ENCODE measurements around the gene THSD7B. TPM values are rescaled to one million over a fixed set of nuclear protein-coding genes. Genes with fewer than 3 reads are reported as not detected.
"Not testable (repeated sequence)": the region's sequence is repeated elsewhere in the genome, so short reads cannot be mapped to it uniquely, and the experiment has no call there.

The THSD7B gene
- total and polyA plus RNA-seq, 2 donors from 2014 or later = 0.34 to 0.85 TPM

GRCh38 chr2:137539336-137539735 lies 774.0 kb downstream of the THSD7B start:
- H3K27me3 ChIP-seq (ENCODE audit: control insufficient read depth, insufficient read depth, low read length) = no peaks in the 10 kb centered on the region
- no peaks in the 10 kb centered on the region for H3K9me3 ChIP-seq (ENCODE audit: control insufficient read depth in 2 of 3, insufficient read depth in 1 of 3, low read length in 3 of 3)
- no peak overlapping the region for H3K4me3 ChIP-seq (ENCODE audit: low read length in 3 of 3)
- TF ChIP-seq CTCF (IDR thresholded peaks at IDR 0.05; ENCODE audit: borderline replicate concordance, extremely low read depth, insufficient read depth) = no peak
- intact Hi-C loops (cut with DNase I) = no loop called here
- H3K4me1 ChIP-seq (ENCODE audit: control insufficient read depth in 2 of 3, insufficient read depth in 2 of 3, low read depth in 1 of 3, low read length in 3 of 3) = no peaks in the 10 kb centered on the region
- no peak overlapping the region for H3K9ac ChIP-seq (ENCODE audit: low read length in 3 of 3)
- no peaks in the 10 kb centered on the region for H3K36me3 ChIP-seq (ENCODE audit: control insufficient read depth in 2 of 3, insufficient read depth in 3 of 3, low read length in 3 of 3)
- DNase-seq = no peak
- no peak overlapping the region for H3K27ac ChIP-seq (ENCODE audit: low read depth in 2 of 2, low read length in 2 of 2)
- FAIRE-seq = no peak

- intact Hi-C loops (cut with DNase I) = no loop called here
- Histone ChIP-seq H3K36me3 (ENCODE audit: control insufficient read depth in 2 of 3, insufficient read depth in 3 of 3, low read length in 3 of 3) (no peaks in the 10 kb centered on the region), H3K4me1 (ENCODE audit: control insufficient read depth in 2 of 3, insufficient read depth in 2 of 3, low read depth in 1 of 3, low read length in 3 of 3) (no peaks in the 10 kb centered on the region), H3K9ac (ENCODE audit: low read length in 3 of 3) (no peak overlapping the region), H3K27ac (ENCODE audit: low read depth in 2 of 2, low read length in 2 of 2) (no peak overlapping the region), H3K4me3 (ENCODE audit: low read length in 3 of 3) (no peak overlapping the region), H3K27me3 (ENCODE audit: control insufficient read depth, insufficient read depth, low read length) (no peaks in the 10 kb centered on the region), H3K9me3 (ENCODE audit: control insufficient read depth in 2 of 3, insufficient read depth in 1 of 3, low read length in 3 of 3) (no peaks in the 10 kb centered on the region)
- no peak for TF ChIP-seq CTCF (IDR thresholded peaks at IDR 0.05; ENCODE audit: borderline replicate concordance, extremely low read depth, insufficient read depth)
- FAIRE-seq = no peak
- DNase-seq = no peak
These were observed 782.5 kb downstream of the THSD7B start for GRCh38 chr2:137547842-137548241.

- H3K27me3 ChIP-seq (ENCODE audit: control insufficient read depth, insufficient read depth, low read length) = no peaks in the 10 kb centered on the region
- no peak for TF ChIP-seq CTCF (IDR thresholded peaks at IDR 0.05; ENCODE audit: borderline replicate concordance, extremely low read depth, insufficient read depth)
- H3K9ac ChIP-seq (ENCODE audit: low read length in 3 of 3) = no peak overlapping the region
- H3K36me3 ChIP-seq (ENCODE audit: control insufficient read depth in 2 of 3, insufficient read depth in 3 of 3, low read length in 3 of 3) = no peaks in the 10 kb centered on the region
- intact Hi-C loops (cut with DNase I) = no loop called here
- H3K4me1 ChIP-seq (ENCODE audit: control insufficient read depth in 2 of 3, insufficient read depth in 2 of 3, low read depth in 1 of 3, low read length in 3 of 3) = no peaks in the 10 kb centered on the region
- no peak overlapping the region for H3K4me3 ChIP-seq (ENCODE audit: low read length in 3 of 3)
- no peak for FAIRE-seq
- no peak overlapping the region for H3K27ac ChIP-seq (ENCODE audit: low read depth in 2 of 2, low read length in 2 of 2)
- H3K9me3 ChIP-seq (ENCODE audit: control insufficient read depth in 2 of 3, insufficient read depth in 1 of 3, low read length in 3 of 3) = no peaks in the 10 kb centered on the region
- DNase-seq = no peak
These were observed 801.0 kb downstream of the THSD7B start for GRCh38 chr2:137566387-137566786.

GRCh38 chr2:137570484-137570883 lies 805.1 kb downstream of the THSD7B start:
- intact Hi-C loops (cut with DNase I) = no loop called here
- no peak overlapping the region for H3K9ac ChIP-seq (ENCODE audit: low read length in 3 of 3)
- no peak overlapping the region for H3K27ac ChIP-seq (ENCODE audit: low read depth in 2 of 2, low read length in 2 of 2)
- no peak for FAIRE-seq
- H3K4me3 ChIP-seq (ENCODE audit: low read length in 3 of 3) = no peak overlapping the region
- no peaks in the 10 kb centered on the region for H3K4me1 ChIP-seq (ENCODE audit: control insufficient read depth in 2 of 3, insufficient read depth in 2 of 3, low read depth in 1 of 3, low read length in 3 of 3)
- TF ChIP-seq CTCF (IDR thresholded peaks at IDR 0.05; ENCODE audit: borderline replicate concordance, extremely low read depth, insufficient read depth) = no peak
- no peaks in the 10 kb centered on the region for H3K9me3 ChIP-seq (ENCODE audit: control insufficient read depth in 2 of 3, insufficient read depth in 1 of 3, low read length in 3 of 3)
- no peaks in the 10 kb centered on the region for H3K36me3 ChIP-seq (ENCODE audit: control insufficient read depth in 2 of 3, insufficient read depth in 3 of 3, low read length in 3 of 3)
- no peak for DNase-seq
- no peaks in the 10 kb centered on the region for H3K27me3 ChIP-seq (ENCODE audit: control insufficient read depth, insufficient read depth, low read length)

- H3K36me3 ChIP-seq (ENCODE audit: control insufficient read depth in 2 of 3, insufficient read depth in 3 of 3, low read length in 3 of 3); H3K9ac ChIP-seq (ENCODE audit: low read length in 3 of 3); H3K4me3 ChIP-seq (ENCODE audit: low read length in 3 of 3); H3K27ac ChIP-seq (ENCODE audit: low read depth in 2 of 2, low read length in 2 of 2); H3K4me1 ChIP-seq (ENCODE audit: control insufficient read depth in 2 of 3, insufficient read depth in 2 of 3, low read depth in 1 of 3, low read length in 3 of 3); H3K9me3 ChIP-seq (ENCODE audit: control insufficient read depth in 2 of 3, insufficient read depth in 1 of 3, low read length in 3 of 3); FAIRE-seq; H3K27me3 ChIP-seq (ENCODE audit: control insufficient read depth, insufficient read depth, low read length); DNase-seq; intact Hi-C loops (cut with DNase I): not testable (repeated sequence)
These were observed 822.5 kb downstream of the THSD7B start for GRCh38 chr2:137587834-137588233.

- H3K27me3 ChIP-seq (ENCODE audit: control insufficient read depth, insufficient read depth, low read length); H3K4me1 ChIP-seq (ENCODE audit: control insufficient read depth in 2 of 3, insufficient read depth in 2 of 3, low read depth in 1 of 3, low read length in 3 of 3); FAIRE-seq; H3K9ac ChIP-seq (ENCODE audit: low read length in 3 of 3); H3K9me3 ChIP-seq (ENCODE audit: control insufficient read depth in 2 of 3, insufficient read depth in 1 of 3, low read length in 3 of 3); H3K36me3 ChIP-seq (ENCODE audit: control insufficient read depth in 2 of 3, insufficient read depth in 3 of 3, low read length in 3 of 3); intact Hi-C loops (cut with DNase I); H3K27ac ChIP-seq (ENCODE audit: low read depth in 2 of 2, low read length in 2 of 2); DNase-seq; H3K4me3 ChIP-seq (ENCODE audit: low read length in 3 of 3): not testable (repeated sequence)
These were observed 823.2 kb downstream of the THSD7B start for GRCh38 chr2:137588578-137588977.
